Renal cortex interstitium (tissue), 11 donors: Measurements from ENCODE around the gene TAPBP. TPM values are rescaled to one million over a fixed set of nuclear protein-coding genes. Genes with fewer than 3 reads are reported as not detected.
"Not testable (repeated sequence)": the region's sequence is repeated elsewhere in the genome, so short reads cannot be mapped to it uniquely, and the experiment has no call there.

ENCODE experiments used
- DNase-seq, 11 donors: peaks; one replicate each; pipeline ENCODE4 v3.0.0-alpha.2; 2013; ENCODE audit warnings: low read depth in 9 of 11, low spot score in 4 of 11; ENCODE audit errors: extremely low read depth in 1 of 11
- polyA plus RNA-seq, 3 donors: library from polyadenylated mRNA; unstranded; fragments of 120-200 nt; gene quantifications; one replicate each; pipeline ENCODE4 v1.2.1, GENCODE V29; 2013; ENCODE audit not compliant: insufficient read length in 3 of 3

The TAPBP gene
- polyA plus RNA-seq, 3 donors = 33.7 to 47.7 (median 34.5) TPM

GRCh38 chr6:33271117-33271467, 42.8 kb downstream of the TAPBP start:
- DNase-seq = no peak

- DNase-seq = no peak
Observed at GRCh38 chr6:33264015-33264414, 49.9 kb downstream of the TAPBP start.

- DNase-seq = not testable (repeated sequence)
Observed at GRCh38 chr6:33262490-33262889, 51.4 kb downstream of the TAPBP start.

GRCh38 chr6:33259032-33259431, 54.8 kb downstream of the TAPBP start:
- DNase-seq = no peak

GRCh38 chr6:33254591-33254990, 59.3 kb downstream of the TAPBP start:
- no peak for DNase-seq

GRCh38 chr6:33252759-33253158, 61.1 kb downstream of the TAPBP start:
- DNase-seq = no peak

GRCh38 chr6:33251395-33252012, 62.4 kb downstream of the TAPBP start:
- DNase-seq = no peak

GRCh38 chr6:33250731-33251130, 63.1 kb downstream of the TAPBP start:
- no peak for DNase-seq

- no peak for DNase-seq
Observed at GRCh38 chr6:33249732-33250630, 63.9 kb downstream of the TAPBP start.

Other genes starting within 250 kb of the TAPBP start
- gene HLA-DPA1, start 240.4 kb downstream of the TAPBP start, polyA plus RNA-seq = 10 to 100 TPM in 2 of 3 donors, 1 to 10 TPM in 1; 8.6 to 32.9 (median 19.7) TPM
- 10 to 100 TPM; 10.7 to 26.6 (median 20.8) TPM for gene HLA-DPB1, start 238.1 kb downstream of the TAPBP start, polyA plus RNA-seq
- gene COL11A2, start 121.6 kb downstream of the TAPBP start, polyA plus RNA-seq = 1 to 10 TPM; 4.2 to 7.3 (median 5.0) TPM
- gene RXRB, start 113.4 kb downstream of the TAPBP start, polyA plus RNA-seq = 10 to 100 TPM; 51.1 to 64.5 (median 61.0) TPM
- 100 to 1,000 TPM; 101 to 130 (median 109) TPM for gene SLC39A7, start 113.2 kb downstream of the TAPBP start, polyA plus RNA-seq
- gene HSD17B8, start 109.4 kb downstream of the TAPBP start, polyA plus RNA-seq = 10 to 100 TPM; 24.4 to 28.5 (median 28.2) TPM
- gene RING1, start 105.6 kb downstream of the TAPBP start, polyA plus RNA-seq = 10 to 100 TPM; 49.2 to 68.5 (median 62.5) TPM
- gene VPS52, start 42.2 kb downstream of the TAPBP start, polyA plus RNA-seq = 10 to 100 TPM; 69.2 to 99.3 (median 74.0) TPM
- gene RPS18, start 42.0 kb downstream of the TAPBP start, polyA plus RNA-seq = 1,000 to 10,000 TPM; 2,982 to 3,472 (median 3,206) TPM
- 1 to 10 TPM; 2.6 to 5.1 (median 4.4) TPM for gene B3GALT4, start 37.0 kb downstream of the TAPBP start, polyA plus RNA-seq
- 10 to 100 TPM; 57.3 to 72.6 (median 66.4) TPM for gene WDR46, start 24.8 kb downstream of the TAPBP start, polyA plus RNA-seq
- 10 to 100 TPM; 70.4 to 77.0 (median 76.8) TPM for gene PFDN6, start 24.5 kb downstream of the TAPBP start, polyA plus RNA-seq
- 100 to 1,000 TPM; 103 to 134 (median 113) TPM for gene RGL2, start 15.1 kb downstream of the TAPBP start, polyA plus RNA-seq
- gene ZBTB22, start 3.7 kb upstream of the TAPBP start, polyA plus RNA-seq = 10 to 100 TPM; 19.8 to 28.3 (median 23.2) TPM
- 10 to 100 TPM; 46.9 to 63.6 (median 61.5) TPM for gene DAXX, start 8.9 kb upstream of the TAPBP start, polyA plus RNA-seq
- 10 to 100 TPM; 37.0 to 50.3 (median 46.5) TPM for gene KIFC1, start 77.7 kb upstream of the TAPBP start, polyA plus RNA-seq
- 10 to 100 TPM; 57.8 to 82.8 (median 68.8) TPM for gene PHF1, start 96.9 kb upstream of the TAPBP start, polyA plus RNA-seq
- 100 to 1,000 TPM; 226 to 254 (median 240) TPM for gene CUTA, start 104.0 kb upstream of the TAPBP start, polyA plus RNA-seq
- 10 to 100 TPM; 32.6 to 51.5 (median 33.5) TPM for gene SYNGAP1, start 106.0 kb upstream of the TAPBP start, polyA plus RNA-seq
- gene ZBTB9, start 140.5 kb upstream of the TAPBP start, polyA plus RNA-seq = 10 to 100 TPM; 13.4 to 17.7 (median 15.5) TPM